Tibial nerve (tissue), 4 donors: ENCODE data around the gene LDAF1. TPM values are rescaled to one million over a fixed set of nuclear protein-coding genes. Genes with fewer than 3 reads are reported as not detected.

Source experiments
- DNase-seq, 2 donors: peaks; one replicate each; pipeline ENCODE4 v3.0.0-alpha.2; 2019; ENCODE audit warnings: low spot score in 2 of 2
- H3K27ac ChIP-seq, 4 donors: fragments of 200-600 bp; sonication (generic) in 3 of 4; one replicate each; pipeline ENCODE4 v1.5.1; 2017 to 2019; ENCODE audit warnings: mild to moderate bottlenecking in 1 of 4
- H3K27me3 ChIP-seq, 2 donors: fragments of 200-600 bp; sonication (generic) in 1 of 2; one replicate each; pipeline versions ENCODE4 v1.5.1 to v1.6.0; 2017 to 2019
- H3K36me3 ChIP-seq, 3 donors: fragments of 200-600 bp; sonication (generic); one replicate each; pipeline ENCODE4 v1.5.1; 2018 to 2019
- H3K4me1 ChIP-seq, 4 donors: fragments of 200-600 bp; sonication (generic) in 3 of 4; one replicate each; pipeline ENCODE4 v1.5.1; 2017 to 2019
- H3K4me3 ChIP-seq, 4 donors: fragments of 200-600 bp; sonication (generic) in 3 of 4; one replicate each; pipeline ENCODE4 v1.5.1; 2017 to 2019; ENCODE audit warnings: mild to moderate bottlenecking in 1 of 4, moderate library complexity in 1 of 4
- H3K9me3 ChIP-seq, 4 donors: fragments of 200-600 bp; sonication (generic) in 3 of 4; one replicate each; pipeline ENCODE4 v1.5.1; 2017 to 2019
- EP300 ChIP-seq, 2 donors: sonication (generic); formaldehyde crosslinking; IDR thresholded peaks; one replicate each; pipeline ENCODE4 v1.6.1; 2017; ENCODE audit warnings: antibody characterized with exemption in 2 of 2, mild to moderate bottlenecking in 1 of 2
- POLR2A ChIP-seq, 2 donors: fragments of 450-650 bp; IDR thresholded peaks; one replicate each; pipeline ENCODE4 v1.6.1; 2017; ENCODE audit warnings: antibody characterized with exemption in 2 of 2, mild to moderate bottlenecking in 2 of 2, moderate library complexity in 2 of 2
- WGBS, 2 donors: methylation state at CpG; one replicate each; pipeline ENCODE4 v1.1.5; 2018; 5-methylcytosine and 5-hydroxymethylcytosine counted together
- total RNA-seq, 4 donors: library from RNA; depleted of rRNA; stranded (reverse); fragments of >200 nt; gene quantifications; one replicate each; pipeline ENCODE4 v1.1.0, GENCODE V29; 2016
- TF ChIP-seq, protein P1 (sequence below), 5 experiments: fragments of 200-600 bp in 3 of 5; fragments of 450-650 bp in 2 of 5; sonication (generic) in 3 of 5; IDR thresholded peaks; one replicate each; pipeline ENCODE4 v1.5.1; 2016 to 2019; ENCODE audit warnings: antibody characterized with exemption in 5 of 5, mild to moderate bottlenecking in 3 of 5, moderate library complexity in 2 of 5

Gene LDAF1
- total RNA-seq, 4 donors from 2014 or later: 24.3 to 57.0 (median 39.3) TPM

DNA sequence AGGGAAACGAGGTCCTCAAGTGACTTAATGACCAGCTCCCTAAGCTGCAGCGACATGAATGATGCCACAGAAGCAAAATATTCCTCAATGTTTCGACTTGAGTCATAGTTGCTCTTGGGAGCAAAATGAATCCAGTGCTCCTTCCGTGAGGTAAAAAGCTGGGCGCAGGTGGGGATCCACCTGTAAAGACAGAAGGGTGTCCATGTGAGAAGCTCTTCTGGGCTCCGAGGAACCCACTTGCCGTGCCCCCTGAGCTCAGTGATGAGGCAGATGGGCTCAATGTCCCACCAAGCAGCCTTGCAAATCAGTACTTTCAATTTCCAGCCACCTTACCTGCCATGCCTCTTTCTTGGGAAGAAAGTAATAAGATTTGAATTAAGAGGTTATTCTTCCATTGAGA lies 33.3 kb upstream of the LDAF1 start:
- WGBS, 2 donors: 87 to 89% methylated on average over 7 of the region's 7 CpGs
- no peaks in the 10 kb centered on the region for H3K4me1 ChIP-seq
- TF ChIP-seq POLR2A (IDR thresholded peaks at IDR 0.05) (no peak), EP300 (IDR thresholded peaks at IDR 0.05) (no peak)
- TF ChIP-seq, protein P1, sequence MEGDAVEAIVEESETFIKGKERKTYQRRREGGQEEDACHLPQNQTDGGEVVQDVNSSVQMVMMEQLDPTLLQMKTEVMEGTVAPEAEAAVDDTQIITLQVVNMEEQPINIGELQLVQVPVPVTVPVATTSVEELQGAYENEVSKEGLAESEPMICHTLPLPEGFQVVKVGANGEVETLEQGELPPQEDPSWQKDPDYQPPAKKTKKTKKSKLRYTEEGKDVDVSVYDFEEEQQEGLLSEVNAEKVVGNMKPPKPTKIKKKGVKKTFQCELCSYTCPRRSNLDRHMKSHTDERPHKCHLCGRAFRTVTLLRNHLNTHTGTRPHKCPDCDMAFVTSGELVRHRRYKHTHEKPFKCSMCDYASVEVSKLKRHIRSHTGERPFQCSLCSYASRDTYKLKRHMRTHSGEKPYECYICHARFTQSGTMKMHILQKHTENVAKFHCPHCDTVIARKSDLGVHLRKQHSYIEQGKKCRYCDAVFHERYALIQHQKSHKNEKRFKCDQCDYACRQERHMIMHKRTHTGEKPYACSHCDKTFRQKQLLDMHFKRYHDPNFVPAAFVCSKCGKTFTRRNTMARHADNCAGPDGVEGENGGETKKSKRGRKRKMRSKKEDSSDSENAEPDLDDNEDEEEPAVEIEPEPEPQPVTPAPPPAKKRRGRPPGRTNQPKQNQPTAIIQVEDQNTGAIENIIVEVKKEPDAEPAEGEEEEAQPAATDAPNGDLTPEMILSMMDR (IDR thresholded peaks at IDR 0.05): no peak
- no peak overlapping the region for H3K27ac ChIP-seq
- no peaks in the 10 kb centered on the region for H3K27me3 ChIP-seq
- no peak for DNase-seq
- H3K4me3 ChIP-seq: no peak overlapping the region
- no peaks in the 10 kb centered on the region for H3K9me3 ChIP-seq
- H3K36me3 ChIP-seq: no peaks in the 10 kb centered on the region

DNA sequence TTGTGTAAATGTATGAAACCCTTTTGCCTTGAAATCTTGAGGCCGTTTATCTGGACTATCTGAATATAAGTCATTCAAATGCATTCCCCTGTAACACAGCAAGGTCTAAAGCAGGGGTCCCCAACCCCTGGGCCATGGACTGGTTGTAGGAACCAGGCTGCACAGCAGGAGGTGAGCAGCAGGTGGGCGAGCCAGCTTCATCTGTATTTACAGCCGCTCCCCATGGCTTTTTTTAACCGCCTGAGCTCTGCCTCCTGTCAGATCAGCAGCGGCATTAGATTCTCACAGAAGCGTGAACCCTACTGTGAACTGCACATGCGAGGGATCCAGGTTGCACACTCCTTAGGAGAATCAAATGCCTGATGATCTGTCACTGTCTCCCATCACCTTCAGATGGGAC lies 32.0 kb upstream of the LDAF1 start:
- Histone ChIP-seq H3K9me3 (no peaks in the 10 kb centered on the region), H3K27me3 (no peaks in the 10 kb centered on the region), H3K4me1 (no peaks in the 10 kb centered on the region), H3K4me3 (no peak overlapping the region), H3K27ac (no peak overlapping the region), H3K36me3 (no peaks in the 10 kb centered on the region)
- TF ChIP-seq EP300 (IDR thresholded peaks at IDR 0.05): no peak
- no peak for DNase-seq
- WGBS, 2 donors: 63 to 75% methylated on average over 7 of the region's 7 CpGs

DNA sequence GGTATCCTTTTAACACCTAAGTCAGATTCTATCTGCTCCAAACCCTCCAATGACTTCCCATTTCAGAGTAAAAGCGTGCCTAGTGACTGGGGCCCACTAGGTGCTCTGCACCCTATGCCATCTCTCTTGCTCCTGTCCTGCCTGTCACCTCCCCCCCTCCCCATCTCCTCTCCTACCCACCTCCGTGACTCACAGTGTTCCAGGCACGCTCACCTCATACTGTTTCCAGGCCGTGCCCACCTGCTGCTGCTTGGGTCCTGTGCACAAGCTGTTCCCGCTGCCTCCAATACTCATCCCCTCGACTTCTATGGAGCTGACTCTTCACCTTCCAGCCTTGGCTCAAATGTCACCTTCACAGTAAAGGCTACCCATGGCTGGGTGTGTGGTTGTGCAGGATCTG lies 29.5 kb upstream of the LDAF1 start:
- Histone ChIP-seq H3K27ac (no peak overlapping the region), H3K9me3 (no peaks in the 10 kb centered on the region), H3K27me3 (no peaks in the 10 kb centered on the region), H3K4me3 (no peak overlapping the region), H3K36me3 (no peaks in the 10 kb centered on the region), H3K4me1 (no peaks in the 10 kb centered on the region)
- DNase-seq: no peak
- TF ChIP-seq POLR2A (IDR thresholded peaks at IDR 0.05): no peak
- TF ChIP-seq, protein P1 (IDR thresholded peaks at IDR 0.05): no peak
- TF ChIP-seq EP300 (IDR thresholded peaks at IDR 0.05): no peak
- WGBS, 2 donors: 88 to 94% methylated on average over 6 of the region's 6 CpGs

DNA sequence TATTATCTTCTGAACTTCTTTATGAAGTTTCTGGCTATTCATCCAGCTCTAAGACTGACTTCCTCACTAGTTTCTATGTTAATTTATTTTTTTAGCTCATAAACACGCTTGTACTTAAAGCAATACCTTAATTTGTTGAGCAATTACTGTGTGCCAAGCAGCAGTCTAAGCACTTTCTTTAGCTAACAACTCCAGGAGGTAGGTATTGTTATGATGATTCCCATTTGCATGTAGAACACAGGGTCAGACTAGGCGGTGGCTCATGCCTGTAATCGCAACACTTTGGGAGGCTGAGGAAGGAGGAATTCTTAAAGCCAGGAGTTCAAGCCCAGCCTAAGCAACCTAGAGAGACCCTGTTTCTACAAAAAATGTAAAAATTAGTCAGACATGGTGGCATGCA lies 27.7 kb upstream of the LDAF1 start:
- Histone ChIP-seq H3K27ac (no peak overlapping the region), H3K36me3 (no peaks in the 10 kb centered on the region), H3K4me1 (no peaks in the 10 kb centered on the region), H3K27me3 (no peaks in the 10 kb centered on the region), H3K9me3 (no peaks in the 10 kb centered on the region), H3K4me3 (no peak overlapping the region)
- 75 to 87% methylated on average over 3 of the region's 3 CpGs for WGBS, 2 donors
- no peak for DNase-seq
- TF ChIP-seq POLR2A (IDR thresholded peaks at IDR 0.05): no peak
- TF ChIP-seq, protein P1 (IDR thresholded peaks at IDR 0.05): no peak
- no peak for TF ChIP-seq EP300 (IDR thresholded peaks at IDR 0.05)

DNA sequence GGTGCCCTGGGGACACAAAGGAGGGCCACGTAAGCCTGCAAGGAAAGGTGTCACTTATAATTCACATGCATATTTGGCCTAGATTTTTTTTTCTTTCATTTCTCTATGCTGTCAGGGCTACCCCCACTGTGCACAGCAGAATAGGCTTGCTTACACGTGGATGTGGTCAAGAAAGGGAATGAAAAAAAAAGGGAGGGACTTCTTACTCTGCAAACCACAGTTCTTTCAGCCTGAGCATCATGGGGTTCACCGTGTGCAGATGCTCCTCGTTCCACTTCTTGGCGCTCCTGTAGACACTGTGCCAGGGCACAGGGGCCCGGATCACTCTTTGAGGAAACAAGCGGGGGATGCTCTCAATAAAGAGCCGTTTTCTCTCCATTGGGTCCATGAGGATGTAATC lies 24.4 kb upstream of the LDAF1 start:
- Histone ChIP-seq H3K4me3 (no peak overlapping the region), H3K36me3 (no peaks in the 10 kb centered on the region), H3K27ac (no peak overlapping the region), H3K27me3 (no peaks in the 10 kb centered on the region), H3K9me3 (no peaks in the 10 kb centered on the region), H3K4me1 (no peaks in the 10 kb centered on the region)
- TF ChIP-seq EP300 (IDR thresholded peaks at IDR 0.05) (no peak), POLR2A (IDR thresholded peaks at IDR 0.05) (no peak)
- TF ChIP-seq, protein P1 (IDR thresholded peaks at IDR 0.05): no peak
- DNase-seq: no peak
- 77 to 80% methylated on average over 8 of the region's 8 CpGs for WGBS, 2 donors

DNA sequence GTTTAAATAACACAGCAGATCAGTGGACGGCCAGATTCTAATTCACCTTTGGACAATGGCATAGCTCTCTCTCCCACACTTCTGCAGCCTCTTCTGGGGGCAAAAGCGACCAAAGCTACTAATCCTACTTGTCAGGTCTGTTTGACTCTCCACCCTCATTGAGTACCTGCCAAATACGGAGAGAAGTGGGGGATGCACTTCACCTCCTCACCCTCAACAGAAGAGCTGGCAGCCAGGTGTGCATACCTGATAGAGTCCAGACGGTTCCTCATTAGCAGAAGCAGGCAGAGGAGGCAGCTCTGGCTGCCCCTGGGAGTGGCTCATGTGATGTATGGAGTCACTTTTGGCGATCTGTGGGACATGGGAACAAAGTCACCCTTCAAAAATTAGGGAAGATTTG lies 12.7 kb upstream of the LDAF1 start:
- 68 to 70% methylated on average over 5 of the region's 5 CpGs for WGBS, 2 donors
- Histone ChIP-seq H3K27me3 (no peaks in the 10 kb centered on the region), H3K4me1 (peaks cover 0 to 2% (median 0%) of the 10 kb centered on the region in 4 donors), H3K27ac (no peak overlapping the region), H3K4me3 (no peak overlapping the region), H3K9me3 (peaks cover 0 to 13% (median 0%) of the 10 kb centered on the region in 4 donors), H3K36me3 (no peaks in the 10 kb centered on the region)
- no peak for DNase-seq
- TF ChIP-seq EP300 (IDR thresholded peaks at IDR 0.05) (no peak), POLR2A (IDR thresholded peaks at IDR 0.05) (no peak)
- TF ChIP-seq, protein P1 (IDR thresholded peaks at IDR 0.05): no peak
